Measurements from ENCODE around the gene DLX6.

GRCh38 chr7:96977445-96977844 lies 27.9 kb upstream of the DLX6 start:
- no peak for TF ChIP-seq CTCF (conservative IDR thresholded peaks at IDR 0.05; ENCODE audit: low read depth in 2 of 2)
- TF ChIP-seq POLR2AphosphoS5 (IDR thresholded peaks at IDR 0.05; ENCODE audit: low read depth) = no peak

Data from GM23338 (cell line).